GM10266 (cell line): Measurements from ENCODE around the gene GPR160.

Source experiments
- DNase-seq: peaks from one replicate; pipeline ENCODE4 v3.0.0; 2012; ENCODE audit errors: extremely low spot score
- CTCF ChIP-seq: IDR thresholded peaks from 2 replicates; pipeline ENCODE4 v1.5.1; 2012; ENCODE audit warnings: mild to moderate bottlenecking, low read depth; ENCODE audit not compliant: control insufficient read depth, insufficient read depth; ENCODE audit errors: missing control alignments

GPR160 gene

GRCh38 chr3:169999433-169999832 is 38.4 kb upstream of the GPR160 start:
- DNase-seq = peak; percentile 68
- TF ChIP-seq CTCF = no peak

GRCh38 chr3:170000051-170000450 is 37.7 kb upstream of the GPR160 start:
- DNase-seq = no peak

DNA sequence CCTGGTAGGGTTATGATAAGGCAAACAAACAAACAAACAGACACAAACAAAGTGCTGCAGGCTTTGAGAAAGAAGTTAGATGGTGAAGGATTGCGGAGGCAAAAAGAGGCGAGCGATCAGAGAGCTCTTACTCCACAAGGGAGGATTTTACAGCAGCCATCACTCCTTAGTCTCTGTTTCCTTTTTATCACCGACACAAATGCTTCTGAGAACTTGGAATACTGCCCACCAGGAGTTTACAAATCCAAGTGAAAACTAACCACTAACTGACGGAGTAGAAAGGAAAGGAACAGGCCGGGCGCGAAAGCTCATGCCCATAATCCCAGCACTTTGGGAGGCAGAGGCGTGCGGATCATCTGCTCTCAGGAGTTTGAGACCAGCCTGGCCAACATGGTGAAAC is 35.6 kb upstream of the GPR160 start:
- no peak for TF ChIP-seq CTCF
- DNase-seq = no peak

More at GRCh38 chr3:170000051-170000450, 37.7 kb upstream of the GPR160 start:
- TF ChIP-seq CTCF = no peak

- TF ChIP-seq CTCF = no peak
- DNase-seq = no peak
Observed at GRCh38 chr3:170002879-170003278, 34.9 kb upstream of the GPR160 start.

DNA sequence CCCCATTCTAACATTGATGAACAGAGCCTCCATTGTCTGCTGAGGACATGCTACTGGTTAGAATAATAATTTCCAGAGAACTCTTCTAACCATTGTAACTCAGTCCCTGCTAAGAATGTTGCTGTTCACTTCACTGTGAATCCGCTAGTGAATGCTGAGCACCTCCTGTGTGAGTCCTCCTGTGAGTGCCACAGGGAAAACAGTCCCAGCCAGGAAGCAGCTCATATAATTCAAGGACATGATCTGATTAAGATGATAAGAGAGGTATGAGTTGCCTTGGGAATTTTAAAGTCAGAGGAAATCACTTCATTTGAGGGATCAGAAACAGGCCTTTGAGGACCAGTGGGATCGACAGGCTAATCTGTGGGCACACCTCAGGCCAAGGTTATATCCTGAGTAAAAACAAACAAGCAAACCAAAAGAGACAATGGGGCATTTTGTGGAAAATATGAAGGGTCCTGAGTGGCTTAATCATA is 33.9 kb upstream of the GPR160 start:
- TF ChIP-seq CTCF = no peak
- no peak for DNase-seq

DNA sequence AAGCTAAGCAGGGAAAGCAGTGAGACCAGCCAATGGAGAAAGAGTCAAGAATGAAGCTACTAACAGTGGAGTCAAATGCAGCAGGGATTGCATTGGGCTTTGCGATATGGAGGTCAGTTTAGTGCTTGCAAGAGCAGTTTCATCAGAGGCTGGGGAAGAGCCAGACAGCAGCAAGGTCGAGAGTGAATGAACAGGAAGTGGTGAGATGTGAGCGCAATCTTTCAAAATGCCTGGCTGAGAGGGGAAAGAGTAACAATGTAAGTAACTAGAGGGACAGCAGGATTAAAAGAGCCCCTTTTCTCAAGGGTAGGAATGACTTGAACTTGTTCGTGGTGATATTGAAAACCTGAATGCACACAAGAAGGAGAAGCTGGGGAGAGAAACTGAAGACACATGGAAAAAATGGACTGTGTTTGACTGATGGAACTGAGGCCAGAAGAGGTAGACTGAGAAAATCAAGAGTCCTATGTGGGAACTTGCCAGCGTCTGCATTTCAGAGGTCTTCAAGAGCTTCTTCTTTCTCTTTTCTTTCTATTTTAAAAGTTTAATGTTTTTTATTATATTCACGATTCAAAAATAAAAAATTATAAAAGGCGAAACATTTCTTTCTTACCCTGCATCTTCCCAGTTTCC is 30.6 kb upstream of the GPR160 start:
- no peak for TF ChIP-seq CTCF
- DNase-seq = peak; percentile 60

DNA sequence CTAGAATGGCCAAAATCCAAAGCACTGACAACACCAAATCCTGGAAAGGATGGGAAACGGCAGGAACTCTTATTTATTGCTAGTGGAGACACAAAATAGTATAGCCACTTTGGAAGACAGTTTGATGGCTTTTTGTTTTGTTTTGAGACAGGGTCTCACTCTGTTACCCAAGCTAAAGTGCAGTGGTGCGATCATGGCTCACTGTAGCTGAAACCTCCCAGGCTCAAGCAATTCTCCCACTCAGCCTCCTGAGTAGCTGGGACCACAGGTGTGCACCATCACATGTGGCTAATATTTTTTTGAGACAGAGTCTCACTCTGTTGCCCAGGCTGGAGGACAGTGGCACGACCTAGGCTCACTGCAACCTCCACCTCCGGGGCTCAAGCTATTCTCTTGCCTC is 27.3 kb upstream of the GPR160 start:
- DNase-seq = no peak

More for the DNA sequence above, 27.3 kb upstream of the GPR160 start:
- no peak for TF ChIP-seq CTCF
